ENCODE measurements around the gene TRAF3. TPM values are rescaled to one million over a fixed set of nuclear protein-coding genes. Genes with fewer than 3 reads are reported as not detected.

TRAF3 gene
- total RNA-seq, 1 experiment from 2014 or later: 37.6 TPM

- intact Hi-C loops (cut with micrococcal nuclease; ENCODE audit: unreplicated experiment) (no loop called here), in situ Hi-C loops (cut with HindIII; ENCODE audit: low pct_unique_long_range_greater_than_20kb, low sequenced_read_pairs) (no loop called here)
- Histone ChIP-seq H3K9me3 (ENCODE audit: control insufficient read depth, insufficient read depth, low read depth, low read length) (no peaks in the 10 kb centered on the region), H3K27me3 (ENCODE audit: control insufficient read depth, insufficient read depth, low read length) (no peaks in the 10 kb centered on the region), H3K4me1 (ENCODE audit: control insufficient read depth, insufficient read depth, low read length) (no peaks in the 10 kb centered on the region), H3K36me3 (ENCODE audit: control insufficient read depth, insufficient read depth, low read length) (peaks cover 2% of the 10 kb centered on the region; the same call in 1 of the 2 replicates), H3K4me3 (ENCODE audit: low read depth in 2 of 2, low read length in 2 of 2) (no peak overlapping the region), H3K27ac (ENCODE audit: low read length) (no peak overlapping the region)
- ChIA-PET POLR2A (no interaction called here), CTCF (no interaction called here)
- no peak for DNase-seq (ENCODE audit: low read depth, low spot score)
- BruUV-seq (replicated peaks): no TSS peak
- peak; percentile 11; the same call in 1 of the 2 replicates for ATAC-seq
- no peak for TF ChIP-seq TCF7L2 (IDR thresholded peaks at IDR 0.05; ENCODE audit: low read depth, low read length)
- no peak for TF ChIP-seq SIN3A (IDR thresholded peaks at IDR 0.05; ENCODE audit: borderline replicate concordance, insufficient read depth, low read depth, low read length)
- TF ChIP-seq CTCF (IDR thresholded peaks at IDR 0.05): no peak
- no peak for TF ChIP-seq POLR2AphosphoS5 (IDR thresholded peaks at IDR 0.05; ENCODE audit: low read depth, low read length)
- no peak for TF ChIP-seq REST (IDR thresholded peaks at IDR 0.05; ENCODE audit: insufficient read depth in 1 of 2, low read depth in 2 of 2, low read length in 1 of 2)
Measured at GRCh38 chr14:102949801-102950451, 172.7 kb downstream of the TRAF3 start.

GRCh38 chr14:102951034-102951433, 173.8 kb downstream of the TRAF3 start:
- no TSS peak for BruUV-seq (replicated peaks)
- ATAC-seq (no peak), DNase-seq (ENCODE audit: low read depth, low spot score) (no peak)
- Histone ChIP-seq H3K27ac (ENCODE audit: low read length) (no peak overlapping the region), H3K4me3 (ENCODE audit: low read depth in 2 of 2, low read length in 2 of 2) (no peak overlapping the region), H3K36me3 (ENCODE audit: control insufficient read depth, insufficient read depth, low read length) (no peaks in the 10 kb centered on the region; the same call in 1 of the 2 replicates), H3K4me1 (ENCODE audit: control insufficient read depth, insufficient read depth, low read length) (no peaks in the 10 kb centered on the region), H3K9me3 (ENCODE audit: control insufficient read depth, insufficient read depth, low read depth, low read length) (no peaks in the 10 kb centered on the region), H3K27me3 (ENCODE audit: control insufficient read depth, insufficient read depth, low read length) (no peaks in the 10 kb centered on the region)
- CTCF ChIA-PET: no interaction called here
- POLR2A ChIA-PET: no interaction called here
- in situ Hi-C loops (cut with HindIII; ENCODE audit: low pct_unique_long_range_greater_than_20kb, low sequenced_read_pairs): no loop called here
- no peak for TF ChIP-seq TCF7L2 (IDR thresholded peaks at IDR 0.05; ENCODE audit: low read depth, low read length)
- TF ChIP-seq CTCF (IDR thresholded peaks at IDR 0.05): no peak
- no peak for TF ChIP-seq POLR2AphosphoS5 (IDR thresholded peaks at IDR 0.05; ENCODE audit: low read depth, low read length)
- no peak for TF ChIP-seq SIN3A (IDR thresholded peaks at IDR 0.05; ENCODE audit: borderline replicate concordance, insufficient read depth, low read depth, low read length)
- TF ChIP-seq REST (IDR thresholded peaks at IDR 0.05; ENCODE audit: insufficient read depth in 1 of 2, low read depth in 2 of 2, low read length in 1 of 2): no peak
- intact Hi-C loops (cut with micrococcal nuclease; ENCODE audit: unreplicated experiment): no loop called here

Data from Panc1 (cell line).